ENCODE data around the gene IRAK1BP1. TPM values are rescaled to one million over a fixed set of nuclear protein-coding genes. Genes with fewer than 3 reads are reported as not detected.

IRAK1BP1 gene
- total RNA-seq, 1 experiment from 2014 or later: 6.1 TPM

- Mint-ChIP-seq H3K4me1 (no peaks in the 10 kb centered on the region), H3K36me3 (peaks cover 82% of the 10 kb centered on the region), H3K4me3 (no peak overlapping the region), H3K27me3 (ENCODE audit: low read depth) (no peaks in the 10 kb centered on the region), H3K27ac (no peak overlapping the region), H3K9me3 (peaks cover 27% of the 10 kb centered on the region)
- ChIA-PET POLR2A (no interaction called here), CTCF (no interaction called here)
- DNase-seq (ENCODE audit: low spot score) (no peak), ATAC-seq (no peak)
- TF ChIP-seq NR2C2 (CRISPR knock-in tag; IDR thresholded peaks at IDR 0.05) (no peak), HMGXB4 (CRISPR knock-in tag; IDR thresholded peaks at IDR 0.05) (no peak), FOXJ3 (CRISPR knock-in tag; IDR thresholded peaks at IDR 0.05; ENCODE audit: borderline replicate concordance) (no peak), SP1 (CRISPR knock-in tag; conservative IDR thresholded peaks at IDR 0.05) (no peak), ZNF138 (CRISPR knock-in tag; conservative IDR thresholded peaks at IDR 0.05) (no peak), ZNF425 (CRISPR knock-in tag; conservative IDR thresholded peaks at IDR 0.05) (no peak), ZNF263 (CRISPR knock-in tag; IDR thresholded peaks at IDR 0.05; ENCODE audit: low read depth) (no peak), STAT6 (CRISPR knock-in tag; conservative IDR thresholded peaks at IDR 0.05; ENCODE audit: low read depth) (no peak), CDX4 (CRISPR knock-in tag; IDR thresholded peaks at IDR 0.05; ENCODE audit: borderline replicate concordance) (no peak), ZNF317 (CRISPR knock-in tag; IDR thresholded peaks at IDR 0.05; ENCODE audit: borderline replicate concordance, low read depth) (no peak), ZNF219 (CRISPR knock-in tag; IDR thresholded peaks at IDR 0.05; ENCODE audit: borderline replicate concordance) (no peak), ETV6 (CRISPR knock-in tag; IDR thresholded peaks at IDR 0.05) (no peak), GRHL2 (CRISPR knock-in tag; IDR thresholded peaks at IDR 0.05; ENCODE audit: insufficient replicate concordance, severe bottlenecking) (no peak), RORB (CRISPR knock-in tag; IDR thresholded peaks at IDR 0.05) (no peak), SMAD3 (CRISPR knock-in tag; IDR thresholded peaks at IDR 0.05; ENCODE audit: borderline replicate concordance) (no peak)
- TF ChIP-seq, protein P1, sequence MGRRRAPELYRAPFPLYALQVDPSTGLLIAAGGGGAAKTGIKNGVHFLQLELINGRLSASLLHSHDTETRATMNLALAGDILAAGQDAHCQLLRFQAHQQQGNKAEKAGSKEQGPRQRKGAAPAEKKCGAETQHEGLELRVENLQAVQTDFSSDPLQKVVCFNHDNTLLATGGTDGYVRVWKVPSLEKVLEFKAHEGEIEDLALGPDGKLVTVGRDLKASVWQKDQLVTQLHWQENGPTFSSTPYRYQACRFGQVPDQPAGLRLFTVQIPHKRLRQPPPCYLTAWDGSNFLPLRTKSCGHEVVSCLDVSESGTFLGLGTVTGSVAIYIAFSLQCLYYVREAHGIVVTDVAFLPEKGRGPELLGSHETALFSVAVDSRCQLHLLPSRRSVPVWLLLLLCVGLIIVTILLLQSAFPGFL (CRISPR knock-in tag; IDR thresholded peaks at IDR 0.05; ENCODE audit: borderline replicate concordance): no peak
These were observed 80.2 kb downstream of the IRAK1BP1 start for GRCh38 chr6:78947529-78947928.

GRCh38 chr6:78947962-78948361 lies 80.6 kb downstream of the IRAK1BP1 start:
- no peak overlapping the region for H3K27ac Mint-ChIP-seq
- H3K27me3 Mint-ChIP-seq (ENCODE audit: low read depth): no peaks in the 10 kb centered on the region
- DNase-seq (ENCODE audit: low spot score) (no peak), ATAC-seq (no peak)
- no peaks in the 10 kb centered on the region for H3K4me1 Mint-ChIP-seq
- ChIA-PET CTCF (no interaction called here), POLR2A (no interaction called here)
- peaks cover 85% of the 10 kb centered on the region for H3K36me3 Mint-ChIP-seq
- H3K4me3 Mint-ChIP-seq: no peak overlapping the region
- peaks cover 30% of the 10 kb centered on the region for H3K9me3 Mint-ChIP-seq
- no peak for TF ChIP-seq GABPB1 (CRISPR knock-in tag; IDR thresholded peaks at IDR 0.05)
- TF ChIP-seq ZNF416 (CRISPR knock-in tag; IDR thresholded peaks at IDR 0.05): no peak
- TF ChIP-seq IRF1 (CRISPR knock-in tag; IDR thresholded peaks at IDR 0.05): no peak
- TF ChIP-seq E2F4 (CRISPR knock-in tag; IDR thresholded peaks at IDR 0.05; ENCODE audit: borderline replicate concordance, low read depth): no peak
- TF ChIP-seq, protein P2, sequence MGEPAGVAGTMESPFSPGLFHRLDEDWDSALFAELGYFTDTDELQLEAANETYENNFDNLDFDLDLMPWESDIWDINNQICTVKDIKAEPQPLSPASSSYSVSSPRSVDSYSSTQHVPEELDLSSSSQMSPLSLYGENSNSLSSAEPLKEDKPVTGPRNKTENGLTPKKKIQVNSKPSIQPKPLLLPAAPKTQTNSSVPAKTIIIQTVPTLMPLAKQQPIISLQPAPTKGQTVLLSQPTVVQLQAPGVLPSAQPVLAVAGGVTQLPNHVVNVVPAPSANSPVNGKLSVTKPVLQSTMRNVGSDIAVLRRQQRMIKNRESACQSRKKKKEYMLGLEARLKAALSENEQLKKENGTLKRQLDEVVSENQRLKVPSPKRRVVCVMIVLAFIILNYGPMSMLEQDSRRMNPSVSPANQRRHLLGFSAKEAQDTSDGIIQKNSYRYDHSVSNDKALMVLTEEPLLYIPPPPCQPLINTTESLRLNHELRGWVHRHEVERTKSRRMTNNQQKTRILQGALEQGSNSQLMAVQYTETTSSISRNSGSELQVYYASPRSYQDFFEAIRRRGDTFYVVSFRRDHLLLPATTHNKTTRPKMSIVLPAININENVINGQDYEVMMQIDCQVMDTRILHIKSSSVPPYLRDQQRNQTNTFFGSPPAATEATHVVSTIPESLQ (CRISPR knock-in tag; IDR thresholded peaks at IDR 0.05): no peak
- no peak for TF ChIP-seq HMGXB4 (CRISPR knock-in tag; IDR thresholded peaks at IDR 0.05)
